ENCODE results near the gene AHNAK2. TPM values are rescaled to one million over a fixed set of nuclear protein-coding genes. Genes with fewer than 3 reads are reported as not detected.

AHNAK2 gene
- total and polyA plus RNA-seq, 2 of the 13 experiments (the other 11 are each of a cell fraction or from before 2014, with no cell fraction given) = 0.11 to 0.18 TPM

DNA sequence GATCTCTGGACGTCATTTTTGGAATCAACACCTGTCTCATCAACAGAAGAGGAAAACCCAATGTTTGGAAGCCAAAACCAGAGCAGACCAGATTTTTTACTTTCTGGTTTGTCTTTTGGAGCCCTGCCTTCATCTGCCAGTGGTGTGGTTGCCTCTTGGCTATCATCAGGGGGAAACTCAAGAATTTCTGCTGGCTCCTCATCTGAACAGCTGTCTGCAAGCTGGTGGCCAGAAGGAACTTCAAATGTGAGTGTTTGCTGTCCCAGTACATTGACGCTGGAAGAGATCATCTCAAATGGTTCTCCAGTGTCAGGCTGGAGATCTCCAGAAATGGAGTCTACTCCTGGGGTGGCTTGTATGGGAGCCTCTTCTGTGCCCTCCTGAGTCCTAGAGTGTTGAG is 39.7 kb downstream of the AHNAK2 start:
- H3K9me3 ChIP-seq (ENCODE audit: low read length) = no peaks in the 10 kb centered on the region
- H3K4me3 ChIP-seq (replicated peaks in 1 of 3; ENCODE audit: insufficient read depth in 1 of 3, low read depth in 2 of 3, low read length in 3 of 3) = no peak overlapping the region
- no peaks in the 10 kb centered on the region for H3K4me1 ChIP-seq (ENCODE audit: insufficient read depth, low read length)
- H3K4me2 ChIP-seq (ENCODE audit: low read depth, low read length) = no peak overlapping the region
- H2AFZ ChIP-seq (ENCODE audit: low read length) = no peak overlapping the region
- WGBS (ENCODE audit: low lambda C conversion rate) = 0% methylated on average over 1 of the region's 2 CpGs
- DNase-seq (ENCODE audit: low spot score) (no peak), ATAC-seq (no peak), FAIRE-seq (no peak)
- POLR2A ChIA-PET = no interaction called here
- CTCF ChIA-PET (ENCODE audit: low intra/inter-chr PET ratio, low total read pairs) = no interaction called here
- H3K27ac ChIP-seq (ENCODE audit: extremely low read length, insufficient read depth, low read length) = no peak overlapping the region
- in situ Hi-C loops (cut with HindIII; ENCODE audit: extremely low pct_ligation_motif_present, low pct_unique_long_range_greater_than_20kb) = no loop called here
- BruUV-seq (replicated peaks) = no TSS peak
- H3K36me3 ChIP-seq (replicated peaks in 1 of 2; ENCODE audit: control insufficient read depth in 1 of 2, insufficient read depth in 2 of 2, low read length in 2 of 2) = no peaks in the 10 kb centered on the region
- H3K79me2 ChIP-seq (ENCODE audit: insufficient read depth, low read length) = no peaks in the 10 kb centered on the region
- TF ChIP-seq LCORL (IDR thresholded peaks at IDR 0.05) = no peak
- no peak for TF ChIP-seq LCORL (CRISPR knock-in tag; IDR thresholded peaks at IDR 0.05)
- TF ChIP-seq PLRG1 (conservative IDR thresholded peaks at IDR 0.05) = no peak
- intact Hi-C loops (cut with micrococcal nuclease; ENCODE audit: unreplicated experiment) = no loop called here
- H3K27me3 ChIP-seq (ENCODE audit: control insufficient read depth in 1 of 2, insufficient read depth in 2 of 2, low read length in 2 of 2) = peaks cover 8 to 84% of the 10 kb centered on the region in 2 experiments
- no peak overlapping the region for H3K9ac ChIP-seq (ENCODE audit: insufficient read depth, low read depth, low read length)
- no peaks in the 10 kb centered on the region for H4K20me1 ChIP-seq (ENCODE audit: insufficient read depth, low read length)

DNA sequence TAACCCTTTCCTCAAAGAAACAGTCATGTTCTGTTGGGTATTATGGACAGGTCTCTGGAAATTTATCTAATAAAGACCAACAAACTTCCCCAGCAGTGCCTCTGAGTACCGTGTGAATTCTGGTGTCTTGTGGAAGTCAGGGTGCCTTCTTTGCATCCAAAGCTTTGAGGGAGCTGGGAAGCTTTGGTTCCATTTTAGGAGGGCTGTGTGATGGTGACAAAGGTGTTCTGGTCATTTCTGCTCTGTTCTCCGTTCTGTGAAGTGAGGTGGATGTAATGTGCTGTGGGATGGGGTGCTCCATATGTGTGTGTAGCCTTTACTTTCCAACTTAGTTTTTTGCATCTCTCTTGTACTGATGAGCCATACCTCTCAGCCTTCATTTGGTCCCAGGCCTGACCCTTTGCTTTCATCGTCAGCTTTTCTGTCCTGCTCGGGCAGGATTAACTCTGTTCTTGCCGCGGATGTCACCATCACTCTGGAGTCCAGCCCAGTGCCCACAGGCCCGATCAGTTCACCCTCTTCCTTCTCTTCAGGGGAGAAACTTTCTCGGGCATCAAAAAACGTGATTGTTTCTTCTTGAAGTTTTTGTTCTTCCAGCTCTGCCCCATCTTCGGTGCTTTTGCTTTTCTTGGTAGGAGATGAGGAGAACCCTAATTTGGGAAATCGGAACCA is 40.3 kb downstream of the AHNAK2 start:
- ATAC-seq (no peak), DNase-seq (ENCODE audit: low spot score) (no peak), FAIRE-seq (no peak)
- Histone ChIP-seq H3K36me3 (replicated peaks in 1 of 2; ENCODE audit: control insufficient read depth in 1 of 2, insufficient read depth in 2 of 2, low read length in 2 of 2) (no peaks in the 10 kb centered on the region), H3K4me1 (ENCODE audit: insufficient read depth, low read length) (no peaks in the 10 kb centered on the region; the same call in 1 of the 2 replicates), H3K27me3 (ENCODE audit: control insufficient read depth in 1 of 2, insufficient read depth in 2 of 2, low read length in 2 of 2) (peaks cover 8 to 89% of the 10 kb centered on the region in 2 experiments), H3K9ac (ENCODE audit: insufficient read depth, low read depth, low read length) (no peak overlapping the region), H3K79me2 (ENCODE audit: insufficient read depth, low read length) (no peaks in the 10 kb centered on the region), H3K4me2 (ENCODE audit: low read depth, low read length) (no peak overlapping the region), H3K4me3 (replicated peaks in 1 of 3; ENCODE audit: insufficient read depth in 1 of 3, low read depth in 2 of 3, low read length in 3 of 3) (no peak overlapping the region), H4K20me1 (ENCODE audit: insufficient read depth, low read length) (no peaks in the 10 kb centered on the region), H2AFZ (ENCODE audit: low read length) (no peak overlapping the region), H3K27ac (ENCODE audit: extremely low read length, insufficient read depth, low read length) (no peak overlapping the region), H3K9me3 (ENCODE audit: low read length) (no peaks in the 10 kb centered on the region)
- intact Hi-C loops (cut with micrococcal nuclease; ENCODE audit: unreplicated experiment) = no loop called here
- CTCF ChIA-PET (ENCODE audit: low intra/inter-chr PET ratio, low total read pairs) = no interaction called here
- POLR2A ChIA-PET = no interaction called here
- 3% methylated on average over 11 of the region's 11 CpGs for WGBS (ENCODE audit: low lambda C conversion rate)
- in situ Hi-C loops (cut with HindIII; ENCODE audit: extremely low pct_ligation_motif_present, low pct_unique_long_range_greater_than_20kb) = no loop called here
- no TSS peak for BruUV-seq (replicated peaks)
- TF ChIP-seq DNMT3B (CRISPR knock-in tag; conservative IDR thresholded peaks at IDR 0.05) (no peak), SATB2 (CRISPR knock-in tag; IDR thresholded peaks at IDR 0.05) (no peak), CAMTA2 (CRISPR knock-in tag; IDR thresholded peaks at IDR 0.05; ENCODE audit: borderline replicate concordance) (no peak), FOSL1 (CRISPR knock-in tag; IDR thresholded peaks at IDR 0.05; ENCODE audit: borderline replicate concordance) (no peak), XRCC5 (optimal IDR thresholded peaks at IDR 0.05; ENCODE audit: low read length) (no peak), ZNF616 (CRISPR knock-in tag; IDR thresholded peaks at IDR 0.05; ENCODE audit: low read depth) (no peak), PHF8 (CRISPR knock-in tag; IDR thresholded peaks at IDR 0.05) (no peak), RAD21 (CRISPR knock-in tag; IDR thresholded peaks at IDR 0.05) (no peak)
- TF ChIP-seq, protein P1, sequence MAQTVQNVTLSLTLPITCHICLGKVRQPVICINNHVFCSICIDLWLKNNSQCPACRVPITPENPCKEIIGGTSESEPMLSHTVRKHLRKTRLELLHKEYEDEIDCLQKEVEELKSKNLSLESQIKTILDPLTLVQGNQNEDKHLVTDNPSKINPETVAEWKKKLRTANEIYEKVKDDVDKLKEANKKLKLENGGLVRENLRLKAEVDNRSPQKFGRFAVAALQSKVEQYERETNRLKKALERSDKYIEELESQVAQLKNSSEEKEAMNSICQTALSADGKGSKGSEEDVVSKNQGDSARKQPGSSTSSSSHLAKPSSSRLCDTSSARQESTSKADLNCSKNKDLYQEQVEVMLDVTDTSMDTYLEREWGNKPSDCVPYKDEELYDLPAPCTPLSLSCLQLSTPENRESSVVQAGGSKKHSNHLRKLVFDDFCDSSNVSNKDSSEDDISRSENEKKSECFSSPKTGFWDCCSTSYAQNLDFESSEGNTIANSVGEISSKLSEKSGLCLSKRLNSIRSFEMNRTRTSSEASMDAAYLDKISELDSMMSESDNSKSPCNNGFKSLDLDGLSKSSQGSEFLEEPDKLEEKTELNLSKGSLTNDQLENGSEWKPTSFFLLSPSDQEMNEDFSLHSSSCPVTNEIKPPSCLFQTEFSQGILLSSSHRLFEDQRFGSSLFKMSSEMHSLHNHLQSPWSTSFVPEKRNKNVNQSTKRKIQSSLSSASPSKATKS (CRISPR knock-in tag; IDR thresholded peaks at IDR 0.05) = no peak
- TF ChIP-seq, protein P2, sequence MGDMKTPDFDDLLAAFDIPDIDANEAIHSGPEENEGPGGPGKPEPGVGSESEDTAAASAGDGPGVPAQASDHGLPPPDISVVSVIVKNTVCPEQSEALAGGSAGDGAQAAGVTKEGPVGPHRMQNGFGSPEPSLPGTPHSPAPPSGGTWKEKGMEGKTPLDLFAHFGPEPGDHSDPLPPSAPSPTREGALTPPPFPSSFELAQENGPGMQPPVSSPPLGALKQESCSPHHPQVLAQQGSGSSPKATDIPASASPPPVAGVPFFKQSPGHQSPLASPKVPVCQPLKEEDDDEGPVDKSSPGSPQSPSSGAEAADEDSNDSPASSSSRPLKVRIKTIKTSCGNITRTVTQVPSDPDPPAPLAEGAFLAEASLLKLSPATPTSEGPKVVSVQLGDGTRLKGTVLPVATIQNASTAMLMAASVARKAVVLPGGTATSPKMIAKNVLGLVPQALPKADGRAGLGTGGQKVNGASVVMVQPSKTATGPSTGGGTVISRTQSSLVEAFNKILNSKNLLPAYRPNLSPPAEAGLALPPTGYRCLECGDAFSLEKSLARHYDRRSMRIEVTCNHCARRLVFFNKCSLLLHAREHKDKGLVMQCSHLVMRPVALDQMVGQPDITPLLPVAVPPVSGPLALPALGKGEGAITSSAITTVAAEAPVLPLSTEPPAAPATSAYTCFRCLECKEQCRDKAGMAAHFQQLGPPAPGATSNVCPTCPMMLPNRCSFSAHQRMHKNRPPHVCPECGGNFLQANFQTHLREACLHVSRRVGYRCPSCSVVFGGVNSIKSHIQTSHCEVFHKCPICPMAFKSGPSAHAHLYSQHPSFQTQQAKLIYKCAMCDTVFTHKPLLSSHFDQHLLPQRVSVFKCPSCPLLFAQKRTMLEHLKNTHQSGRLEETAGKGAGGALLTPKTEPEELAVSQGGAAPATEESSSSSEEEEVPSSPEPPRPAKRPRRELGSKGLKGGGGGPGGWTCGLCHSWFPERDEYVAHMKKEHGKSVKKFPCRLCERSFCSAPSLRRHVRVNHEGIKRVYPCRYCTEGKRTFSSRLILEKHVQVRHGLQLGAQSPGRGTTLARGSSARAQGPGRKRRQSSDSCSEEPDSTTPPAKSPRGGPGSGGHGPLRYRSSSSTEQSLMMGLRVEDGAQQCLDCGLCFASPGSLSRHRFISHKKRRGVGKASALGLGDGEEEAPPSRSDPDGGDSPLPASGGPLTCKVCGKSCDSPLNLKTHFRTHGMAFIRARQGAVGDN (CRISPR knock-in tag; IDR thresholded peaks at IDR 0.05) = no peak
